K562 (cell line): ENCODE data around the gene TBX10. TPM values are rescaled to one million over a fixed set of nuclear protein-coding genes. Genes with fewer than 3 reads are reported as not detected.

ENCODE experiments used
- BRF1 ChIP-seq: IDR thresholded peaks from 3 replicates; pipeline ENCODE4 v1.6.1; 2011; ENCODE audit warnings: borderline replicate concordance, mild to moderate bottlenecking; ENCODE audit not compliant: insufficient read length; ENCODE audit errors: extremely low read depth
- CCNT2 ChIP-seq: IDR thresholded peaks from 2 replicates; pipeline ENCODE4 v1.6.1; 2011; ENCODE audit warnings: borderline replicate concordance, low read depth, mild to moderate bottlenecking, moderate library complexity, mixed read lengths, low read length; ENCODE audit not compliant: insufficient read length; ENCODE audit errors: extremely low read depth
- DMBX1 ChIP-seq: fragments of 250-450 bp; sonication (Bioruptor Pico); IDR thresholded peaks from 2 replicates; pipeline ENCODE4 v1.8.0; 2022; ENCODE audit warnings: inconsistent platforms, mild to moderate bottlenecking, moderate library complexity, borderline replicate concordance
- ETV6 ChIP-seq, 3 experiments: fragments of 150-350 bp in 1 of 3; sonication (generic) in 1 of 3; formaldehyde crosslinking in 1 of 3; IDR thresholded peaks; 2 replicates each; pipeline versions ENCODE4 v1.6.1 to v1.8.0; 2014 to 2022; ENCODE audit warnings: borderline replicate concordance in 2 of 3, low read depth in 2 of 3, antibody characterized with exemption in 1 of 3, low read length in 1 of 3, mild to moderate bottlenecking in 1 of 3, missing genetic modification reagents in 1 of 3
- FOXM1 ChIP-seq, 2 experiments: fragments of 450-650 bp in 1 of 2; sonication (generic) in 1 of 2; formaldehyde crosslinking in 1 of 2; IDR thresholded peaks; 2 replicates each; pipeline versions ENCODE4 v1.6.1 to v1.9.0; 2017 to 2022; ENCODE audit warnings: low read depth in 2 of 2, mild to moderate bottlenecking in 2 of 2, missing genetic modification reagents in 1 of 2, moderate library complexity in 1 of 2
- NCOA1 ChIP-seq: fragments of 450-650 bp; IDR thresholded peaks from 2 replicates; pipeline ENCODE4 v1.6.1; 2016; ENCODE audit warnings: low read depth
- NONO ChIP-seq, 2 experiments: fragments of 200-400 bp in 1 of 2; fragments of 450-650 bp in 1 of 2; formaldehyde crosslinking in 1 of 2; IDR thresholded peaks; 2 replicates each; pipeline ENCODE4 v1.6.1; 2017; ENCODE audit warnings: low read depth in 2 of 2, mild to moderate bottlenecking in 2 of 2, moderate library complexity in 2 of 2, low read length in 1 of 2
- SAP30 ChIP-seq: fragments of 200-600 bp; sonication (generic); IDR thresholded peaks from 2 replicates; pipeline ENCODE4 v1.6.1; 2012; ENCODE audit warnings: borderline replicate concordance, low read depth, mild to moderate bottlenecking, moderate library complexity, low read length, control low read depth, inconsistent platforms; ENCODE audit not compliant: insufficient read depth, poor library complexity, severe bottlenecking
- SMAD4 ChIP-seq: fragments of 250-450 bp; sonication (Bioruptor Pico); conservative IDR thresholded peaks from 2 replicates; pipeline ENCODE4 v1.8.0; 2021; ENCODE audit warnings: inconsistent platforms, mild to moderate bottlenecking, moderate library complexity
- ZBTB40 ChIP-seq, 2 experiments: fragments of 450-650 bp in 1 of 2; sonication (generic) in 1 of 2; formaldehyde crosslinking in 1 of 2; IDR thresholded peaks; 2 replicates each; pipeline versions ENCODE4 v1.7.1 to v1.9.0; 2016 to 2022; ENCODE audit warnings: inconsistent platforms in 1 of 2, mild to moderate bottlenecking in 1 of 2, missing genetic modification reagents in 1 of 2
- ZNF121 ChIP-seq: sonication (generic); formaldehyde crosslinking; conservative IDR thresholded peaks from 2 replicates; pipeline ENCODE4 v1.8.0; 2022; ENCODE audit warnings: missing genetic modification reagents
- ZNF124 ChIP-seq: sonication (generic); formaldehyde crosslinking; IDR thresholded peaks from 2 replicates; pipeline ENCODE4 v1.8.1; 2022; ENCODE audit warnings: missing genetic modification reagents
- polyA plus RNA-seq, 8 experiments: library from polyadenylated mRNA; depleted of rRNA in 4 of 8; stranded (reverse) in 5 of 8; unstranded in 3 of 8; fragments of >200 nt; fragmentation: Nextera tagmentation in 2 of 8; fragmentation: Illumina TruSeq in 1 of 8; extraction: Ambion mirVana in 2 of 8; extraction: Trizol in 1 of 8; gene quantifications; 2 replicates each; pipeline versions ENCODE4 v1.2.1 to v1.2.3, GENCODE V29; 2011 to 2014; ENCODE audit warnings: inconsistent platforms in 1 of 8, missing spikeins in 1 of 8
- total RNA-seq, 7 experiments: library from RNA; depleted of rRNA in 6 of 7; stranded (reverse); fragments of >200 nt in 6 of 7; fragmentation: Illumina TruSeq in 2 of 7; extraction: Trizol in 2 of 7; gene quantifications; 2 replicates each; pipeline versions ENCODE4 v1.2.1 to v1.2.3, GENCODE V29; 2011 to 2021; ENCODE audit warnings: low replicate concordance in 1 of 7
- TF ChIP-seq, protein P1 (sequence below): IDR thresholded peaks from 2 replicates; pipeline ENCODE4 v1.6.1; 2014; ENCODE audit warnings: antibody characterized with exemption

The TBX10 gene
- total and polyA plus RNA-seq, 9 of the 15 experiments (the other 6 are each of a cell fraction or from before 2014, with no cell fraction given) = not detected

DNA sequence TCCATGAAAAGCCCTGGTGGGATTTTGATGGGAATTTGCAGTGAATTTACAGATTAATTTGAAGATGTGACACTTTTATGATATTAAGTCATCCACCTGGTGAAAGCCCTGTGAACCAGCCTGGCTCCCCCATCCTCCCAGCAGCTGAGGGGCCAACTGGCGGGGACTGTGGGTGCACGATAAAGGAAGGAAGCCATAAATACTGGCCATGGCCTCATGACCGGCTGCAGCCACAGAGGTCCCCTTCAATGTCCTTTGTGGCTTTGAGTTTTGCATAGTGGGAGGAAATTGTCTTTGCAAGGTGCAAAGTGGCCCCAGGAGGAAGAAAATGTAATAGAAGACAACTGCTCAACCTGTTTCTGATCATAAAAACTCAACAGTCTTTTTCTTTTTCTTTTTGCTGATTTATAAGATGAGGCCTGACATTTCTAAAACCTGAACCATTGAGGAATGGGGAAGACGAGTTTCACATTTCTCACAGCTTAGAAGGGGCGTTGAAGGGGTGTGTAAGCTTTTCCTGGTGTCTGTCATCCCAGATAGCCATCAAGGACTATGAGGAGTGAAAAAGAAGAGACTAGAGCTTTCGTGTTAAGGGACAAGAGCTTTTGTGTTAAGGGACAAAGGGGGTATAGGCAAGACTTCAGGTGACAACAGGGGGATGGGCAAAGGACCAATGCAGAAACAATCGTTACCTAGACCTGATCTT, 39.1 kb downstream of the TBX10 start (continued):
- TF ChIP-seq ZBTB40 (IDR thresholded peaks at IDR 0.05) = no peak
- no peak for TF ChIP-seq ZBTB40 (CRISPR knock-in tag; IDR thresholded peaks at IDR 0.05)
- no peak for TF ChIP-seq NONO (IDR thresholded peaks at IDR 0.05; ENCODE audit: low read depth in 2 of 2, low read length in 1 of 2)
- 0 out of 2 replicates have a peak, but pooled peaks have one; percentile 21 for TF ChIP-seq FOXM1 (IDR thresholded peaks at IDR 0.05; ENCODE audit: low read depth)
- TF ChIP-seq FOXM1 (CRISPR knock-in tag; IDR thresholded peaks at IDR 0.05; ENCODE audit: low read depth) = no peak
- no peak for TF ChIP-seq DMBX1
- no peak for TF ChIP-seq ZNF121 (CRISPR knock-in tag)
- TF ChIP-seq CCNT2 = no peak
- TF ChIP-seq SMAD4 (CRISPR knock-in tag) = peak; percentile 71
- TF ChIP-seq BRF1 = no peak
- no peak for TF ChIP-seq SAP30
- TF ChIP-seq ETV6 (IDR thresholded peaks at IDR 0.05; ENCODE audit: borderline replicate concordance in 1 of 2, low read depth in 2 of 2, low read length in 1 of 2) = no peak; a peak in 1 of 4 replicates
- no peak for TF ChIP-seq ETV6 (CRISPR knock-in tag; IDR thresholded peaks at IDR 0.05; ENCODE audit: borderline replicate concordance)
- TF ChIP-seq NCOA1 = peak; percentile 32; the same call in 1 of the 2 replicates
- TF ChIP-seq, protein P1, sequence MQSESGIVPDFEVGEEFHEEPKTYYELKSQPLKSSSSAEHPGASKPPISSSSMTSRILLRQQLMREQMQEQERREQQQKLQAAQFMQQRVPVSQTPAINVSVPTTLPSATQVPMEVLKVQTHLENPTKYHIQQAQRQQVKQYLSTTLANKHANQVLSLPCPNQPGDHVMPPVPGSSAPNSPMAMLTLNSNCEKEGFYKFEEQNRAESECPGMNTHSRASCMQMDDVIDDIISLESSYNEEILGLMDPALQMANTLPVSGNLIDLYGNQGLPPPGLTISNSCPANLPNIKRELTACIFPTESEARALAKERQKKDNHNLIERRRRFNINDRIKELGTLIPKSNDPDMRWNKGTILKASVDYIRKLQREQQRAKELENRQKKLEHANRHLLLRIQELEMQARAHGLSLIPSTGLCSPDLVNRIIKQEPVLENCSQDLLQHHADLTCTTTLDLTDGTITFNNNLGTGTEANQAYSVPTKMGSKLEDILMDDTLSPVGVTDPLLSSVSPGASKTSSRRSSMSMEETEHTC = peak; percentile 88
- TF ChIP-seq ZNF124 (CRISPR knock-in tag) = no peak
